HUES64 (cell line): ENCODE measurements around the gene GRK3.

Experiments
- H3K27ac ChIP-seq: 2 replicates; pipeline ENCODE4 v1.7.0; 2013; ENCODE audit warnings: low read depth, low read length, inconsistent platforms
- H3K27me3 ChIP-seq: 2 replicates; pipeline ENCODE4 v1.6.1; 2013; ENCODE audit warnings: mild to moderate bottlenecking, low read length; ENCODE audit not compliant: insufficient read depth
- H3K36me3 ChIP-seq: 2 replicates; pipeline ENCODE4 v1.6.1; 2013; ENCODE audit warnings: mild to moderate bottlenecking, low read length; ENCODE audit not compliant: insufficient read depth
- H3K4me1 ChIP-seq: 2 replicates; pipeline ENCODE4 v1.6.1; 2013; ENCODE audit warnings: mild to moderate bottlenecking, low read length, moderate library complexity; ENCODE audit not compliant: insufficient read depth
- H3K4me3 ChIP-seq: 2 replicates; pipeline ENCODE4 v1.5.1; 2013; ENCODE audit warnings: mild to moderate bottlenecking, low read length, moderate library complexity
- H3K9ac ChIP-seq: 2 replicates; pipeline ENCODE4 v1.6.1; 2013; ENCODE audit warnings: mild to moderate bottlenecking, low read depth, low read length
- H3K9me3 ChIP-seq: 2 replicates; pipeline ENCODE4 v1.6.1; 2013; ENCODE audit warnings: low read depth, low read length; ENCODE audit not compliant: insufficient read depth
- WGBS: fragments of 150-250, 120-280 bp; methylation state at CpG from one replicate; pipeline ENCODE4 v1.1.7; 2013; ENCODE audit warnings: missing lambda C conversion rate; 5-methylcytosine and 5-hydroxymethylcytosine counted together

Gene GRK3

DNA sequence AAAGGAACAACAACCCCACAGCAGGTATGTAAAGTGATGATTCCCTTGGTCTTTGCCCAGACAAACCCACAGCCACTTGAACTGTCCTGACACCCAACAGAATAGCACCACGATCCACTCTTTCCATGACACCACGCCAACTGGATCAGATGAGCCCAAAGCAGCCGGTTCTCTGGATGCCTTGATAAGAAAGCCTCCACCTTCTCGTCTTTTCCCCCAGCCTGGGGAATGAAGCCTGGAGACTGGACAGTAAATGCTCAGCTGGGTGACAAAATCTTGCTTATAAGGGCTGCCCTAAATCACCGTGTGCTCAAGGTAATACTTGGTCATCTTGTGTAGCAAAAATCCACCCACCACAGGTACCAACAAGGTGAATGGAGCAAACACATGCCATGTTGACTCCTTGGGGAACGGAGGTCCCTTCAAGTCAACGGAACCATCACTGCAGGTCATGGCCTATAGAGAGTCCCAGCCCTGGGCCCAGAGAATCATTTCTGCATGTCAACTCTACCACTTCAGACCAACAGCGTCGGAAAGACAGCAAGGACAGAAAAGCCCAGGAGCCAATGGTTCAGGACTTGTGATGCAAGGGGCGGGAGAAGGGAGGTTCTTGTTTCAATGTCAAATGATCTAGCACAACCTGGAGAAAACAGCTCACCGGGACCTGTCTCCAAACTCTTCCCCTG is 175.3 kb downstream of the GRK3 start:
- Histone ChIP-seq H3K9ac (no peak overlapping the region), H3K4me1 (no peaks in the 10 kb centered on the region), H3K9me3 (no peaks in the 10 kb centered on the region), H3K36me3 (no peaks in the 10 kb centered on the region), H3K27ac (no peak overlapping the region), H3K4me3 (no peak overlapping the region), H3K27me3 (no peaks in the 10 kb centered on the region)
- WGBS, result 93% methylated on average over 11 of the region's 11 CpGs

DNA sequence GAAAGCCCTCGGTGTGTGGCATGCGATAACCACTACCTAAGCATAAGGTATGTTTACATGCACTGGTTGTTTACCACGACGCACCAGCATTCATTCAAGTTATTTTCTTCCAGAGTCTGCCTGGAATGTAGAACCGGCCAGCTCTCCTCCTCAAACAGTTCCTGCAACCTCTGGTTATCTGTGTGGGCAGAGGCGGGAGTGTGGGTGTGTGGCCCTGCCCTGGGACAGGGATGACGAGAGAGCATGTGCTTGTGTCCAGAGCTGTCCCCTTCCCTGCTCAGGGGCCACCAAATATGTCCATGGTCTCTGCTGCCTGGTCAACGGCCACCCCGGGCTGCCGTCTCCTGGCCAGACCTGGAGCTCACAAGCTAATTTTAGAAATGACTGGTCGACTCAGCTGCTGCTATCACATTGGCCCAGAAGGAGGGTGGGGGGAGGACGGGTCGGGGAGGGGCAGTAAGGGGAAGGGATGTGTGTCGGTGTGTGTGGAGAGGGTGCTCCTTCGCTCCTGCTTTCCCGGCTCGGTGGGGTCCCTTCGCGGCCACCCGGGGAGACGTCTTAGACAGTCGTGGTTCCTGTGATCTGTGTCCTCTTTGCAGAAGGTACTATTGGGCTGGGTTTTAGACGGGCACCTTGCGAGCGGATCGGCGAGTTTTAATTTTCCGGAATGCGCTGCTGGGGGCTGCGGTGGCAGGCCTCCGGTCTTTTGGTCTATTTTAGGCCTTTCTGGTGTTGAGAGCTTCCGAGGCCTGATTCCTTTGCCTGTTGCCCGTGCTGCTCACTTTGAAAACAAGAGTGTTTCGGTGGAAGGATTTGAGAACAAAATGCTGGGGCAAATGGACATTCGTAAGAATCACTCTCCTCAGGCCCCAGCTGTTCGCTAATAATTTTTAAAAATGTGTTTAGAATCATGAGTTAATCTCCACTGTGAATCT is 177.5 kb downstream of the GRK3 start, which contains the start of gene MYO18B:
TSS of gene MYO18B (plus strand) at position 497 of the 935 bp plus-strand sequence. CDS start 18,905 bp downstream, outside the sequence.
- WGBS, result 88% methylated on average over 36 of the region's 36 CpGs
- H3K9ac ChIP-seq, result no peak within 1 kb of the TSS
- H3K27me3 ChIP-seq, result no peaks in the 10 kb centered on the region
- H3K9me3 ChIP-seq, result no peaks in the 10 kb centered on the region
- no peak within 1 kb of the TSS for H3K4me3 ChIP-seq
- H3K36me3 ChIP-seq, result no peaks in the 10 kb centered on the region
- H3K27ac ChIP-seq, result no peak within 1 kb of the TSS
- H3K4me1 ChIP-seq, result no peaks in the 10 kb centered on the region

GRCh38 chr22:25742918-25743708 is 178.6 kb downstream of the GRK3 start:
- Histone ChIP-seq H3K27ac (no peak overlapping the region), H3K9ac (no peak overlapping the region), H3K9me3 (no peaks in the 10 kb centered on the region), H3K4me3 (no peak overlapping the region), H3K27me3 (no peaks in the 10 kb centered on the region), H3K36me3 (no peaks in the 10 kb centered on the region), H3K4me1 (no peaks in the 10 kb centered on the region)
- WGBS, result 95% methylated on average over 6 of the region's 6 CpGs

DNA sequence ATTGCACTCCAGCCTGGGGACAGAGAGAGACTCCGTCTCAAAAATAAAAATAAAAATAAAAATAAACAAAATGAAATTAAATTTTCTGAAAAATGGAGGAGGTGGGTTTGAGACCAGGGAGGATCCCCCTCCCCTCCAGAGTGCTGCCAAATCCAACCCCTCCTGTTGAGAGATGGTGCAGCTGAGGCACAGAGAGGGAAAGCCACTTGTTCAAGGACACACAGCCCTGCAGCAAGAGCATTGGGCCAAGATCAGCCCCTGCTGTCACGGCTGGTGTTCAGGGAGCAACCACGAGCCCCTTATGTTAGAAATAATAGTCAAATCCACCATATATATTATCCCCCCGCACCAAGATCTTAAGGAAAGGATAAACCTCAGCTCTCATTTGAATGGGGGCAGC is 180.2 kb downstream of the GRK3 start:
- no peaks in the 10 kb centered on the region for H3K27me3 ChIP-seq
- 97% methylated on average over 3 of the region's 4 CpGs for WGBS
- H3K4me1 ChIP-seq, result no peaks in the 10 kb centered on the region
- no peaks in the 10 kb centered on the region for H3K36me3 ChIP-seq
- no peak overlapping the region for H3K9ac ChIP-seq
- no peaks in the 10 kb centered on the region for H3K9me3 ChIP-seq
- H3K4me3 ChIP-seq, result no peak overlapping the region
- no peak overlapping the region for H3K27ac ChIP-seq

DNA sequence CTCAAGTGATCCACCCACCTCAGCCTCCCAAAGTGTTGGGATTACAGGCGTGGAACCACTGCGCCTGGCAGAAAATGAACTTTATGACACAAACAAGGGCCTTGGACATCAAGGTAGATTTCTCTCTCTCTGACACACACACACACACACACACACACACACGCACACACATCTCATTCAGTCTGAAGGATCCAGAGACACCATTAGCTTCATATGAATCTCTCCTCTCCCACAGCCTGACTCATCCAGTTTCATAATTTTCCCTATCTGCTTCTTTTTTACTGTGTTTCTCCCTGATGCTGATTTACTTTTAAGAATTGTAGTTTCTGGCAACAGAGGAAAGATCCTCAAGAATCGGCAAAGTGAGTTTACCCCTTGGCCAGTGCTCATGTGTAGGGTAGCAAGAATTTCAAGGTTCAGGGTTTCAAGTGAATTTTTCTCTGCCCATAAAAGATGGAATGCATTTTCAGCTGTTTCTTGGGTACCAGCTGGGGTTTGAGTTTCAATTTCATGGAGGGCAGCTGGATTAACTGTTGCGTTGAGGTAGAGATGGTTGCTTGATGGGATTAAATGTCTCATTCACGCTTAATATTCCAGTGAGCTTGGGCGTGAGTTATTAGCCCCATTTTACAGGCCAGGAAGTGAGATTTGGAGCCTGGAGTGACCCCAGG is 181.0 kb downstream of the GRK3 start:
- H3K9ac ChIP-seq, result no peak overlapping the region
- H3K27ac ChIP-seq, result no peak overlapping the region
- 95% methylated on average over 7 of the region's 7 CpGs for WGBS
- H3K36me3 ChIP-seq, result no peaks in the 10 kb centered on the region
- H3K27me3 ChIP-seq, result no peaks in the 10 kb centered on the region
- H3K4me1 ChIP-seq, result no peaks in the 10 kb centered on the region
- H3K4me3 ChIP-seq, result no peak overlapping the region
- H3K9me3 ChIP-seq, result no peaks in the 10 kb centered on the region

DNA sequence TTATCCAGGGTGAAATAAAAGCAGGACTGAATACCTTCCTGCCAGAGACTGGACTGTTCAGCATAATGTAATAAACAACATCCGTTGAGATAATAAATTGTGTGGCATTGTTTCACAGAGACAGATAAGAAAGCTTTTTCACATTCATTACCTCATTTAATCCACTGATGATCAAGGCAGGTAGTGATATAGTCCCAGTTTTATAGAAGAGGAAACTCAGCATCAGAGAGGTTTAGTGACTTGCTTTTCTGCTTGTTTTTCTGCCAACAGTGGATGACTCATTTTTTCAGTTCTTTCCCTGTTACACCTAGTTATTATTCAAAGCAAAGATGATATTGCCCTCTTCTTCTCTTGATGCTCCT is 181.5 kb downstream of the GRK3 start:
- Histone ChIP-seq H3K4me1 (no peaks in the 10 kb centered on the region), H3K27ac (no peak overlapping the region), H3K36me3 (no peaks in the 10 kb centered on the region), H3K4me3 (no peak overlapping the region), H3K9ac (no peak overlapping the region), H3K9me3 (no peaks in the 10 kb centered on the region), H3K27me3 (no peaks in the 10 kb centered on the region)
- 83% methylated on average over 1 of the region's 1 CpG for WGBS

DNA sequence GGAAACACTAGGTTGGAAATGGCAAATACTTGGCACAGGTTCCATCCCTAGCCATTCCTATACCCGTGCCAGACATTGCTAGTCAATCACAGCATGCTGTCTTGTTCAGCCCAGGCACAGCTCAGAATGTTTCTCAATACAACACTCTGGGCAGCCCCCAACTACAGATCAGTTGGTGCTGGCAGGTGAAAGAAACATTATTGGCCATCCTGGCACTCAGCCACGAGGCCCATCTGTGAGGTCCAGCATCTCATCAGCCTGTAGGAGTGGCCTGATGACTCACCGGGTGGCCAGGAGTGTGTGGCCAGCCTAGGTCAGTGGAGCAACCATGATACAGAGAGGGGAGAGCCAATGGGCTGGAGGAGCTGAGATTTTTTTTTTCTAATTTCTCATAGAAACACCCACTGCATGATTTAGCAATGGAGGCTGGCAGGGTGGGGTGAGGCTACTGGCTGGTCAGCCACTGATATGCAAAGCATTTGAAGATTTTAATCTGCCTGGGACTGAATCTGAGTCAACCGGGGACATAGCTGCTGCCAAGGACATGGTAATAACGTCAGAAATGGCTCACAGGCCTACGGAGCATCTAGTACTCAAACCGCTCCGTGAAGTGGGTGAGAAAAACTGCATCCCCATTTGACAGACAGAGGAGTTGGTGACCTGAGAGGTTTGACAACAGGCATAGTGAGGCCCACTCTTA is 182.9 kb downstream of the GRK3 start:
- 83% methylated on average over 8 of the region's 8 CpGs for WGBS
- no peaks in the 10 kb centered on the region for H3K27me3 ChIP-seq
- no peak overlapping the region for H3K4me3 ChIP-seq
- H3K9me3 ChIP-seq, result no peaks in the 10 kb centered on the region
- H3K27ac ChIP-seq, result no peak overlapping the region
- H3K4me1 ChIP-seq, result no peaks in the 10 kb centered on the region
- H3K9ac ChIP-seq, result no peak overlapping the region
- no peaks in the 10 kb centered on the region for H3K36me3 ChIP-seq

- Histone ChIP-seq H3K27ac (no peak overlapping the region), H3K27me3 (no peaks in the 10 kb centered on the region), H3K9ac (no peak overlapping the region), H3K4me1 (no peaks in the 10 kb centered on the region), H3K9me3 (no peaks in the 10 kb centered on the region), H3K36me3 (no peaks in the 10 kb centered on the region), H3K4me3 (no peak overlapping the region)
- WGBS, result 89% methylated on average over 5 of the region's 5 CpGs
These were observed 183.7 kb downstream of the GRK3 start for GRCh38 chr22:25748140-25748539.

DNA sequence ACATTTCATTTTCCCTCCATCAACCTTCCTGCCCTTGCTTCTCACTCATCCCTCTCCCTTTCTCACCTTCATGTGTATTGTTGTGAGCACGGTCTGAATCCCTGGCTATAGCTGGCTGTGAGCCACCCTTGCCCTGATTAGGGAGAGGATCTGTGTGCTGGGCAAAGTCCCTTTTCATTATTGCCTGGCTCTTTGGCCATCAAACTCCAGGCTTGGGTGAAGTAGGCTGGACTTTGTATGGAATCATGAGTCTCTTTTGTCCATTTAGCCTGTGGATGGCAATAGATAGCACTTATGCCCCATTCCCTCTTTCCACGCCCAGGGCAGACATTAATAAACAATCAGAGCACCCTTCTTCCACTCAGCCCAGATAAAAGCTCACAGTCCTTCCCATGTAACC is 184.2 kb downstream of the GRK3 start:
- Histone ChIP-seq H3K4me3 (no peak overlapping the region), H3K9ac (no peak overlapping the region), H3K27me3 (no peaks in the 10 kb centered on the region), H3K9me3 (no peaks in the 10 kb centered on the region), H3K4me1 (no peaks in the 10 kb centered on the region), H3K27ac (no peak overlapping the region), H3K36me3 (no peaks in the 10 kb centered on the region)
- 83% methylated on average over 2 of the region's 2 CpGs for WGBS

- Histone ChIP-seq H3K4me1 (no peaks in the 10 kb centered on the region), H3K9ac (no peak overlapping the region), H3K27ac (no peak overlapping the region), H3K36me3 (no peaks in the 10 kb centered on the region), H3K9me3 (no peaks in the 10 kb centered on the region), H3K4me3 (no peak overlapping the region), H3K27me3 (no peaks in the 10 kb centered on the region)
- 90% methylated on average over 10 of the region's 10 CpGs for WGBS
These were observed 185.1 kb downstream of the GRK3 start for GRCh38 chr22:25749420-25750169.
